Endothelial cell of umbilical vein (primary cell): ENCODE results near the gene STKLD1. TPM values are rescaled to one million over a fixed set of nuclear protein-coding genes. Genes with fewer than 3 reads are reported as not detected.

ENCODE experiments used
- BruUV-seq: library from RNA; stranded (reverse); fragments of 400-500 nt; replicated peaks from 2 replicates; lab custom pipeline; 2021; lab: Mats Ljungman, UMichigan
- CTCF ChIA-PET: fragments of 300-600, 350-600 bp; sonication (Branson Sonifier 250); formaldehyde crosslinking; loops from one replicate; lab custom pipeline; 2021; ENCODE audit warnings: antibody characterized with exemption, inconsistent platforms; lab: Charles Lee
- POLR2A ChIA-PET: fragments of 300-600, 350-600 bp; sonication (Branson Sonifier 250); formaldehyde crosslinking; loops from one replicate; lab custom pipeline; 2021; ENCODE audit warnings: antibody characterized with exemption, inconsistent platforms; lab: Charles Lee
- DNase-seq: peaks from one replicate; pipeline ENCODE4 v3.0.0-alpha.2; 2011; ENCODE audit warnings: low read depth, low spot score
- FAIRE-seq: peaks from 2 replicates; lab custom pipeline; 2011; peaks lifted over from hg19 to GRCh38; lab: Jason Lieb, UNC
- H2AFZ ChIP-seq: 2 replicates; pipeline ENCODE4 v1.6.0; 2012; ENCODE audit warnings: low read depth, low read length, control low read depth, inconsistent platforms
- H3K27ac ChIP-seq: 2 replicates; pipeline ENCODE4 v1.5.1; 2011; ENCODE audit warnings: low read depth, mild to moderate bottlenecking, control low read depth, low read length, moderate library complexity; ENCODE audit not compliant: insufficient read depth
- H3K27me3 ChIP-seq, 2 experiments: 2 replicates each; pipeline versions ENCODE4 v1.6.0 to v1.6.1; 2011; ENCODE audit warnings: low read length in 2 of 2, mixed read lengths in 1 of 2; ENCODE audit not compliant: control insufficient read depth in 2 of 2, insufficient read depth in 2 of 2
- H3K36me3 ChIP-seq, 2 experiments: 2 replicates in 1 of 2; 3 replicates in 1 of 2; pipeline ENCODE4 v1.5.1; 2011; ENCODE audit warnings: low read length in 2 of 2, mild to moderate bottlenecking in 1 of 2, moderate library complexity in 1 of 2; ENCODE audit not compliant: control insufficient read depth in 2 of 2, insufficient read depth in 2 of 2; ENCODE audit errors: extremely low read depth in 1 of 2
- H3K4me1 ChIP-seq: 3 replicates; pipeline ENCODE4 v1.5.1; 2011; ENCODE audit warnings: mild to moderate bottlenecking, low read length; ENCODE audit not compliant: control insufficient read depth, insufficient read depth; ENCODE audit errors: extremely low read depth
- H3K4me2 ChIP-seq: 2 replicates; pipeline ENCODE4 v1.6.1; 2011; ENCODE audit warnings: low read length, control low read depth, mixed read lengths; ENCODE audit not compliant: insufficient read depth
- H3K4me3 ChIP-seq, 3 experiments: fragments of 200-600 bp in 1 of 3; sonication (generic), shearing (Covaris generic) in 1 of 3; replicated peaks in 1 of 3; 2 replicates each; pipeline ENCODE4 v1.5.1; 2011 to 2016; ENCODE audit warnings: control low read depth in 3 of 3, low read length in 3 of 3, mild to moderate bottlenecking in 2 of 3, inconsistent platforms in 1 of 3, low read depth in 1 of 3, moderate library complexity in 1 of 3; ENCODE audit not compliant: insufficient read depth in 1 of 3
- H3K79me2 ChIP-seq: 2 replicates; pipeline ENCODE4 v1.6.0; 2012; ENCODE audit warnings: low read length, inconsistent platforms; ENCODE audit not compliant: control insufficient read depth, insufficient read depth
- H3K9ac ChIP-seq: replicated peaks from 2 replicates; pipeline ENCODE3; 2011; ENCODE audit warnings: low read length, control low read depth; ENCODE audit not compliant: insufficient read depth; ENCODE audit errors: extremely low read depth
- H3K9me1 ChIP-seq: replicated peaks from 3 replicates; pipeline ENCODE4 v1.6.0; 2011; ENCODE audit warnings: mild to moderate bottlenecking, low read length; ENCODE audit not compliant: control insufficient read depth, insufficient read depth; ENCODE audit errors: extremely low read depth
- H3K9me3 ChIP-seq: replicated peaks from 2 replicates; pipeline ENCODE4 v1.5.1; 2012; ENCODE audit warnings: low read length, inconsistent platforms; ENCODE audit not compliant: control insufficient read depth, insufficient read depth
- H4K20me1 ChIP-seq: replicated peaks from 2 replicates; pipeline ENCODE3; 2011; ENCODE audit warnings: mild to moderate bottlenecking, low read length; ENCODE audit not compliant: control insufficient read depth, insufficient read depth; ENCODE audit errors: extremely low read depth
- CTCF ChIP-seq, 2 donors: IDR thresholded peaks; 1 replicate in 1 of 2; 2 replicates in 1 of 2; pipeline ENCODE4 v1.5.1; 2011; ENCODE audit warnings: low read length in 2 of 2, mild to moderate bottlenecking in 2 of 2, moderate library complexity in 2 of 2, control low read depth in 1 of 2, inconsistent platforms in 1 of 2, low read depth in 1 of 2; ENCODE audit not compliant: insufficient read depth in 1 of 2; ENCODE audit errors: extremely low read depth in 1 of 2
- EZH2 ChIP-seq: IDR thresholded peaks from 2 replicates; pipeline ENCODE4 v1.6.1; 2012; ENCODE audit warnings: borderline replicate concordance, low read depth, mild to moderate bottlenecking, moderate library complexity, low read length, inconsistent platforms; ENCODE audit not compliant: severe bottlenecking
- FOS ChIP-seq: IDR thresholded peaks from 2 replicates; pipeline ENCODE4 v1.6.1; 2011; ENCODE audit warnings: mild to moderate bottlenecking, low read length, moderate library complexity, borderline replicate concordance; ENCODE audit not compliant: insufficient read depth
- GATA2 ChIP-seq: IDR thresholded peaks from 2 replicates; pipeline ENCODE4 v1.7.0; 2011; ENCODE audit warnings: low read depth, mild to moderate bottlenecking, moderate library complexity, mixed read lengths, low read length; ENCODE audit not compliant: insufficient read length, insufficient read depth
- JUN ChIP-seq: IDR thresholded peaks from 2 replicates; pipeline ENCODE4 v1.6.1; 2011; ENCODE audit warnings: borderline replicate concordance, low read depth; ENCODE audit not compliant: insufficient read length, insufficient read depth
- MAX ChIP-seq: IDR thresholded peaks from 2 replicates; pipeline ENCODE4 v1.6.1; 2011; ENCODE audit not compliant: insufficient read depth, insufficient read length
- MYC ChIP-seq: IDR thresholded peaks from one replicate; pipeline ENCODE4 v1.6.1; 2011; ENCODE audit warnings: mild to moderate bottlenecking, low read depth, low read length
- POLR2A ChIP-seq: IDR thresholded peaks from 2 replicates; pipeline ENCODE4 v1.6.1; 2012; ENCODE audit warnings: low read depth, mild to moderate bottlenecking, control low read depth, low read length
- POLR2AphosphoS5 ChIP-seq: IDR thresholded peaks from 2 replicates; pipeline ENCODE4 v1.6.1; 2012; ENCODE audit warnings: low read depth, mild to moderate bottlenecking, control low read depth, low read length, moderate library complexity; ENCODE audit not compliant: insufficient read depth
- dilution Hi-C: fragments of 300-500 bp; cut with MboI; formaldehyde crosslinking; loops from one replicate; pipeline ENCODE4 v1.15.0; 2019; ENCODE audit warnings: low sequenced_read_pairs; ENCODE audit not compliant: extremely low pct_ligation_motif_present
- intact Hi-C: fragments of 100-400 bp; cut with micrococcal nuclease; formaldehyde crosslinking; loops from one replicate; pipeline ENCODE4 v1.10.0; 2022
- polyA plus RNA-seq, 4 experiments: library from polyadenylated mRNA; depleted of rRNA in 3 of 4; stranded (reverse) in 3 of 4; unstranded in 1 of 4; fragments of >200 nt; gene quantifications; 2 replicates each; pipeline versions ENCODE4 v1.2.1 to v1.2.3, GENCODE V29; 2011 to 2012; ENCODE audit warnings: missing spikeins in 1 of 4
- total RNA-seq: library from RNA; stranded (reverse); gene quantifications from 2 replicates; pipeline ENCODE4 v1.2.3, GENCODE V29; 2021

The STKLD1 gene
- total and polyA plus RNA-seq, 2 donors (not counting 3 experiments of a cell fraction or from before 2014, with no cell fraction given), result 0.29 to 0.77 TPM

GRCh38 chr9:133331641-133332380 is 44.4 kb upstream of the STKLD1 start:
- no peak overlapping the region for H3K9ac ChIP-seq
- intact Hi-C loops, result no loop called here

More at GRCh38 chr9:133331641-133332380, 44.4 kb upstream of the STKLD1 start:
- TF ChIP-seq EZH2 (no peak), POLR2AphosphoS5 (no peak), MAX (no peak), MYC (no peak), GATA2 (no peak), JUN (no peak), POLR2A (no peak), CTCF (IDR thresholded peaks at IDR 0.05; ENCODE audit: extremely low read depth in 1 of 2, insufficient read depth in 1 of 2, low read depth in 1 of 2, low read length in 2 of 2) (no peak), FOS (no peak)
- ChIA-PET CTCF (interaction anchor here (2.4 to 5.6 kb wide), 2 partner anchors 93 to 145 kb away, joined by 22 to 128 read pairs; no protein-coding TSS in a partner anchor), POLR2A (no interaction called here)
- FAIRE-seq (no peak), DNase-seq (no peak)
- BruUV-seq, result no TSS peak
- Histone ChIP-seq H3K79me2 (peaks cover 23% of the 10 kb centered on the region), H3K36me3 (peaks cover 11 to 38% of the 10 kb centered on the region in 2 experiments), H3K27ac (no peak overlapping the region), H3K9me1 (no peaks in the 10 kb centered on the region), H3K4me1 (peaks cover 7% of the 10 kb centered on the region), H3K4me2 (no peak overlapping the region), H2AFZ (no peak overlapping the region), H3K27me3 (no peaks in the 10 kb centered on the region), H3K4me3 (no peak overlapping the region), H4K20me1 (no peaks in the 10 kb centered on the region), H3K9me3 (no peaks in the 10 kb centered on the region)
- dilution Hi-C loops, result no loop called here
